ENCODE data around the gene NR6A1. TPM values are rescaled to one million over a fixed set of nuclear protein-coding genes. Genes with fewer than 3 reads are reported as not detected.

Gene NR6A1
- polyA plus RNA-seq, 1 donor from 2014 or later = 4.3 TPM

DNA sequence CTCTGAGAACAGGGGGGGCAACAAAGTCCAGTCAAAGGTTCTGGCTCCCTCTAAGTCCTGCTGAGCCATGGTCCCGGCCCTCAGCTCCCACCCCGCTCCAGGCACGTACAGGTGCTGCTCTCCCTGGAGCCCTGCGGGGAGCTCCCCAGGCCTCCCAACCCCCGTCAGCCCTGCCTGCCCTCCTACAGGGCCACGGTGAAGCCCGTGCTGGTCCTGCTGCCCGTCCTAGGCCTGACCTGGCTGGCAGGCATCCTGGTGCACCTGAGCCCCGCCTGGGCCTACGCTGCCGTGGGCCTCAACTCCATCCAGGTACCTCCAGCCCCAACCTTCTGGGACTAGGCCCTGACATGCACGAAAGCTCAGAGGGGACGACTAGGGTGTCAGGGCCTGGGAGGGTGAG is 300.8 kb downstream of the NR6A1 start:
- Histone ChIP-seq H3K79me2 (replicated peaks; ENCODE audit: insufficient read depth, low read length) (no peaks in the 10 kb centered on the region), H3K9me2 (ENCODE audit: insufficient read depth, low read length) (no peaks in the 10 kb centered on the region), H3K27ac (ENCODE audit: low read length) (no peak overlapping the region), H3K4me2 (ENCODE audit: low read length) (no peak overlapping the region), H3K36me3 (ENCODE audit: insufficient read depth, low read length) (no peaks in the 10 kb centered on the region), H2AFZ (ENCODE audit: low read depth, low read length) (no peak overlapping the region), H4K20me1 (ENCODE audit: insufficient read depth) (no peaks in the 10 kb centered on the region), H3F3A (ENCODE audit: insufficient read depth, low read length, poor library complexity, severe bottlenecking) (no peaks in the 10 kb centered on the region), H3K9me3 (ENCODE audit: low read length) (no peaks in the 10 kb centered on the region), H3K9ac (ENCODE audit: low read length) (no peak overlapping the region), H3K4me3 (ENCODE audit: low read length) (no peak overlapping the region), H3K27me3 (ENCODE audit: insufficient read depth, low read depth, low read length) (no peaks in the 10 kb centered on the region)
- TF ChIP-seq EP300 (conservative IDR thresholded peaks at IDR 0.05; ENCODE audit: poor library complexity, severe bottlenecking) = no peak
- TF ChIP-seq, protein P1, sequence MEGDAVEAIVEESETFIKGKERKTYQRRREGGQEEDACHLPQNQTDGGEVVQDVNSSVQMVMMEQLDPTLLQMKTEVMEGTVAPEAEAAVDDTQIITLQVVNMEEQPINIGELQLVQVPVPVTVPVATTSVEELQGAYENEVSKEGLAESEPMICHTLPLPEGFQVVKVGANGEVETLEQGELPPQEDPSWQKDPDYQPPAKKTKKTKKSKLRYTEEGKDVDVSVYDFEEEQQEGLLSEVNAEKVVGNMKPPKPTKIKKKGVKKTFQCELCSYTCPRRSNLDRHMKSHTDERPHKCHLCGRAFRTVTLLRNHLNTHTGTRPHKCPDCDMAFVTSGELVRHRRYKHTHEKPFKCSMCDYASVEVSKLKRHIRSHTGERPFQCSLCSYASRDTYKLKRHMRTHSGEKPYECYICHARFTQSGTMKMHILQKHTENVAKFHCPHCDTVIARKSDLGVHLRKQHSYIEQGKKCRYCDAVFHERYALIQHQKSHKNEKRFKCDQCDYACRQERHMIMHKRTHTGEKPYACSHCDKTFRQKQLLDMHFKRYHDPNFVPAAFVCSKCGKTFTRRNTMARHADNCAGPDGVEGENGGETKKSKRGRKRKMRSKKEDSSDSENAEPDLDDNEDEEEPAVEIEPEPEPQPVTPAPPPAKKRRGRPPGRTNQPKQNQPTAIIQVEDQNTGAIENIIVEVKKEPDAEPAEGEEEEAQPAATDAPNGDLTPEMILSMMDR (IDR thresholded peaks at IDR 0.05; ENCODE audit: poor library complexity, severe bottlenecking) = no peak
- TF ChIP-seq MXI1 (conservative IDR thresholded peaks at IDR 0.05; ENCODE audit: poor library complexity, severe bottlenecking) = no peak

DNA sequence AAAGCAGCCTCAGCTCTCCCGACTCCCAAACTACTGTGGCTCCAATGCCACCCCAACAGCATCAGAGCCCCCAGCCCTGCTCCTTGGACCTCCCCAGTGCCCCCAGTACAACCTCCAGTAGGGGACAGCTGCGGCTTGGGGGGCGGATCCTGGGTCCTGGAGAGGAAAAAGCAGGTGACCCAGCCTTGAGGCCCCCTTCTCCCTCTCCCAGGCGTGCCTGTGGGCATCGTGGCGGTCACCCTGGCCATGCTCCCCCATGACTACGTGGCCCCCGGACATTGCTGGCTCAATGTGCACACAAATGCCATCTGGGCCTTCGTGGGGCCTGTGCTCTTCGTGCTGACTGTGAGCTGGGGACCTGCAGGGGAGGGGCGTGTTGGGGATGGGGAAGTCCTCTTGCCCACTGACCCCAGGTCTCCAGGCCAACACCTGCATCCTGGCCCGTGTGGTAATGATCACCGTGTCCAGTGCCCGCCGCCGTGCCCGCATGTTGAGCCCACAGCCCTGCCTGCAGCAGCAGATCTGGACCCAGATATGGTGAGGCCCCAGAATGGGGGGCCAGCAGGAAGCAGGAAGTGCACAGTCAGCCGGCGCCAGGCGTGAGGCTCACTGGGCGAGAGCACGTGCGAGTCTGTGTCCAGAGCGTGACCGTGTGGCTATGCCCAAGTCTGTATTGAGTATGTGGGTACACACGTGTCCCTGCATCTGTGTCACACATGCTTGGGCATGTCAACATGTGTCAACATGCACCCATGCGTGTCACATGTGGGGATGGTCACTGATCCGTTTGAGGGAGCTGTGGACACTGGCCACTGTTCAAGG is 301.9 kb downstream of the NR6A1 start:
- Histone ChIP-seq H3K9ac (ENCODE audit: low read length) (no peak overlapping the region), H3K9me2 (ENCODE audit: insufficient read depth, low read length) (no peaks in the 10 kb centered on the region), H3F3A (ENCODE audit: insufficient read depth, low read length, poor library complexity, severe bottlenecking) (no peaks in the 10 kb centered on the region), H3K79me2 (replicated peaks; ENCODE audit: insufficient read depth, low read length) (no peaks in the 10 kb centered on the region), H3K27me3 (ENCODE audit: insufficient read depth, low read depth, low read length) (no peaks in the 10 kb centered on the region), H3K4me2 (ENCODE audit: low read length) (no peak overlapping the region), H3K36me3 (ENCODE audit: insufficient read depth, low read length) (no peaks in the 10 kb centered on the region), H3K4me3 (ENCODE audit: low read length) (no peak overlapping the region), H2AFZ (ENCODE audit: low read depth, low read length) (no peak overlapping the region), H3K27ac (ENCODE audit: low read length) (no peak overlapping the region), H4K20me1 (ENCODE audit: insufficient read depth) (no peaks in the 10 kb centered on the region), H3K9me3 (ENCODE audit: low read length) (no peaks in the 10 kb centered on the region)
- no peak for TF ChIP-seq MXI1 (conservative IDR thresholded peaks at IDR 0.05; ENCODE audit: poor library complexity, severe bottlenecking)
- TF ChIP-seq POLR2AphosphoS5 (IDR thresholded peaks at IDR 0.05) = no peak
- TF ChIP-seq, protein P2, sequence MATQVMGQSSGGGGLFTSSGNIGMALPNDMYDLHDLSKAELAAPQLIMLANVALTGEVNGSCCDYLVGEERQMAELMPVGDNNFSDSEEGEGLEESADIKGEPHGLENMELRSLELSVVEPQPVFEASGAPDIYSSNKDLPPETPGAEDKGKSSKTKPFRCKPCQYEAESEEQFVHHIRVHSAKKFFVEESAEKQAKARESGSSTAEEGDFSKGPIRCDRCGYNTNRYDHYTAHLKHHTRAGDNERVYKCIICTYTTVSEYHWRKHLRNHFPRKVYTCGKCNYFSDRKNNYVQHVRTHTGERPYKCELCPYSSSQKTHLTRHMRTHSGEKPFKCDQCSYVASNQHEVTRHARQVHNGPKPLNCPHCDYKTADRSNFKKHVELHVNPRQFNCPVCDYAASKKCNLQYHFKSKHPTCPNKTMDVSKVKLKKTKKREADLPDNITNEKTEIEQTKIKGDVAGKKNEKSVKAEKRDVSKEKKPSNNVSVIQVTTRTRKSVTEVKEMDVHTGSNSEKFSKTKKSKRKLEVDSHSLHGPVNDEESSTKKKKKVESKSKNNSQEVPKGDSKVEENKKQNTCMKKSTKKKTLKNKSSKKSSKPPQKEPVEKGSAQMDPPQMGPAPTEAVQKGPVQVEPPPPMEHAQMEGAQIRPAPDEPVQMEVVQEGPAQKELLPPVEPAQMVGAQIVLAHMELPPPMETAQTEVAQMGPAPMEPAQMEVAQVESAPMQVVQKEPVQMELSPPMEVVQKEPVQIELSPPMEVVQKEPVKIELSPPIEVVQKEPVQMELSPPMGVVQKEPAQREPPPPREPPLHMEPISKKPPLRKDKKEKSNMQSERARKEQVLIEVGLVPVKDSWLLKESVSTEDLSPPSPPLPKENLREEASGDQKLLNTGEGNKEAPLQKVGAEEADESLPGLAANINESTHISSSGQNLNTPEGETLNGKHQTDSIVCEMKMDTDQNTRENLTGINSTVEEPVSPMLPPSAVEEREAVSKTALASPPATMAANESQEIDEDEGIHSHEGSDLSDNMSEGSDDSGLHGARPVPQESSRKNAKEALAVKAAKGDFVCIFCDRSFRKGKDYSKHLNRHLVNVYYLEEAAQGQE (IDR thresholded peaks at IDR 0.05; ENCODE audit: borderline replicate concordance) = no peak
- TF ChIP-seq, protein P1 (IDR thresholded peaks at IDR 0.05; ENCODE audit: poor library complexity, severe bottlenecking) = no peak
- no peak for TF ChIP-seq EP300 (conservative IDR thresholded peaks at IDR 0.05; ENCODE audit: poor library complexity, severe bottlenecking)
- no peak for TF ChIP-seq RAD21 (conservative IDR thresholded peaks at IDR 0.05)
- no peak for TF ChIP-seq SMC3 (conservative IDR thresholded peaks at IDR 0.05; ENCODE audit: poor library complexity)
- TF ChIP-seq TAF1 (IDR thresholded peaks at IDR 0.05; ENCODE audit: low read depth) = no peak
- no peak for TF ChIP-seq EZH2 (IDR thresholded peaks at IDR 0.05; ENCODE audit: borderline replicate concordance, insufficient read depth, low read length, poor library complexity, severe bottlenecking)
